PC-3 (cell line): Measurements from ENCODE around the gene SLC35D1.

Source experiments
- CTCF ChIP-seq: fragments of 300-600 bp; sonication (generic); conservative IDR thresholded peaks from 2 replicates; pipeline ENCODE4 v1.5.1; 2017; ENCODE audit warnings: antibody characterized with exemption, low read depth, mild to moderate bottlenecking, low read length
- EZH2 ChIP-seq: fragments of 300-600 bp; sonication (generic); IDR thresholded peaks from one replicate; pipeline ENCODE4 v1.6.1; 2017; ENCODE audit warnings: antibody characterized with exemption, mild to moderate bottlenecking, low read length; ENCODE audit not compliant: unreplicated experiment
- EZH2phosphoT487 ChIP-seq: fragments of 300-600 bp; sonication (generic); IDR thresholded peaks from 2 replicates; pipeline ENCODE4 v1.6.1; 2018; ENCODE audit warnings: mild to moderate bottlenecking, antibody characterized with exemption, low read length, borderline replicate concordance

GRCh38 chr1:67040405-67040804 lies 13.5 kb downstream of the SLC35D1 start:
- TF ChIP-seq EZH2phosphoT487: no peak
- no peak for TF ChIP-seq CTCF
- TF ChIP-seq EZH2: no peak
